CMK (cell line): ENCODE results near the gene NSUN7.

Experiments
- DNase-seq: peaks from one replicate; pipeline ENCODE4 v3.0.0-alpha.2; 2010; ENCODE audit warnings: low read depth

NSUN7 gene

DNA sequence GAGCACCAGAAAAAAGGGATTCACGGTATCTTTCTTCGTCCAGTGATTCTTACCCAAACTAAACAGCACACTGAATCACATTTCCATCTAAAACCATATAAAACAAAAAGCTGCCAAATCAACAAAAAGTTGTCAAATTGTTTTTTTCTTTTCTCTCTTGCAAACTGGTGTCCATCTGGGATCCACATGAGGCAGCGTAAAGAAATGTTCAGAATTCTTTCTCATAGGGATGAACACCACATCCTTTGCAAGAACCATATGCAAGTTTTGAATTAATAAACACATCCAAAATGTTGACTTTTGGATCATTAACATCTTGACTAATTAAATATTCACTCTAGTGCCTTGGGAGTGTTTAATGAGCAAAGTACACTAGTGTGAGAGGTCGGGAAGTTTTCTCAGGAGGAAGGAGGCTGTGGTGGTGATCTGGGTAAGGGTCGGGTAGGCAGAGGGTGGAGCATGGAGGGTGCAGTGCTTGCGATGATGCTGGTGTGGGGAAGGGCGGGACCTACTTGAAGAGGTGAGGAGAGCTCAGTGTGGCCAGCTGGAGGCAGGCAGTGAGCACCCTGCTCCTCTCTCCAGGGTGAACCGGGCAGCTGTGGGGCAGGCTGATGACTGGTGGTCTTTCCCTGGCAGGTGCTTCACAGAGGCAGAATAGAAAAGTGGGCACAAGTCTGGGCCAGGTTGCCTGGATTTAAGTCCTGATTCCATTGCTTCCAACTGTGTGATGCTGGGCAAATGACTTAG, 72.8 kb downstream of the NSUN7 start:
- DNase-seq, result no peak

DNA sequence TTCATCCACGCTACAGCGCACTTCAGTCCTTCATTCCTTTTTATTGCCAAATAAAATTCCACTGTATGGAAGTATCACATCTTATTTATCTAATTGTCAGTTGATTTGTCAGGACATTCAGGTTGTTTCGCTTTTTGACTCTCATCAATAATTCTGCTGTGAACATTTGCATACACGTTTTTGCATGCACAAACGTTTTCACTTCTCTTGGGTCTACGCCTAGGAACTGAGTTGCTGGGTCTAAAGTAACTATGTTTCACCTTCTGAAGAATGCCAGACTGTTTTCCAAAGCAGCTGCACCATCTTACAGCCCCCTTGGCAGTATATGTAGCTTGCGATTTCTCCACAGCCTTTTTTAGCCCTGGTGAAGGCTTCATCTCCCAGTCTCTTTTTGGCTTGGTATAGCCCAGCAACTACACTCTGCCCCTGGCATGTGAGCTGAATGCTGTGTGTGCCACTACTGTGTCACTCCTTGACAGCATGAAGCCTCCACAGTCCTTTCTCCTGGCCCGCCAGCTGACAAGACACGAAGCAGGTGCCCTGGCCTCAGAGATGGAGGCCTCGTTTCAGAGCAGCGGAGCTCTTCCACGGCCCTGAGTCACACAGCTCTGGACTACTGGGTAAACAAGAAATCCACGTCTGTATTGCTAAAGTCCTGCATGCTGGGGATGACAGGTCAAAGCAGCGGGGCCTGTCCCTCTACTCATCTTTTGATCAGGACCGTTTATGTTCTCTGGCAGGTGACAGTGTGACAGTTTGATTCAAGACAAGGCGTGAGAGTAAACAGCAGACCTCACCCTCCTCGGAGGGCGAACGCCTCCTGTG, 75.5 kb downstream of the NSUN7 start:
- DNase-seq, result no peak

DNA sequence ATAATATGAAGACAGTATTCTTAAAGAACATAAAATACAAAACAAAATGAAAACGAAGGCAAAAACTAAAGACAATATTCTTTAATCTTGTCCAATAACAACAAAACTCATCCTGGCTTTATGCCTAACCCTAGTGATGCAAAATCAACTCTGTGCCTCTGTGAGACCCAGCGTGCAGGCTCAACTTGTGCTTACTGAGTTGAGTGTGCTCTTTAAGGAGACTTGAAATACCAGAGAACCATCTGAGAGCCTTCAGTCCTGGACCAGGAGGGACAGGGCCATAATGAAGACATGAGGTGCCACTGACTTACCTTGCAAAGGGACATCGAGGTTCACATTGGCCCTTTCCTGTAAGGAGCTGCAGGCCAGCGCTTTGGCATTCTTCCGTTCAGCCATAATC, 77.1 kb downstream of the NSUN7 start:
- no peak for DNase-seq

DNA sequence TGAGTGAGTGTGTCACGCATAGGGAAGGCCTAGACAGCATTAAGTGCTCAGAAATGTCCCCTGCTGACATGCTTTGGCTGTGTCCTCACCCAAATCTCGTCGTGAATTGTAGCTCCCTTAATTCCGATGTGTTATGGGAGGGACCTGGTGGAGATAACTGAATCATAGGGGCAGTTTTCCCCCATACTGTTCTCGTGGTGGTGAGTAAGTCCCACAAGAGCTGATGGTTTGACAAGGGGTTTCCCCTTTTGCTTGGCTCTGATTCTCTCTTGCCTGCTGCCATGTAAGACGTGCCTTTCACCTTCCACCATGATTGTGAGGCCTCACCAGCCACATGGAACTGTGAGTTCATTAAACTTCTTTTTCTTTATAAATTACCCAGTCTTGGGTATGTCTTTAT, 78.0 kb downstream of the NSUN7 start:
- no peak for DNase-seq

DNA sequence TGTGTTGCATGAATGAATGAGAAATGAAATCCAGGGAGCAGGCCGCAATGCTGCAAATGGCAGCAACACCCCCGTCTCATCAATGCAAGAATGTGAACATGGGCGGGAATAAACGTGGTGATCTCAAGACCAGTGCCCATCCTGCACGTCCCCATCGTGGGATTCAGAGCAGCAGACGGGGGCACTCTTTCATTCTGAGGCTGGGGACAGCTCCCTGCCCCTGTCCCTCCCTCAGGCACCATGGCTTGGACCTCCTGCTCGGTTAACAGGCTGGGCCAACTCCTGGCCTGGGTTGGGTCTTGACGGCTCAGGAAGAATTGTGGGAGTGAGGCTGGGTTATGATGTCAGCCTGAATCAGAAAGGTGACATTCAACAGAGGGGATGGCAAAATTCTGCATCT, 78.9 kb downstream of the NSUN7 start:
- DNase-seq, result no peak

DNA sequence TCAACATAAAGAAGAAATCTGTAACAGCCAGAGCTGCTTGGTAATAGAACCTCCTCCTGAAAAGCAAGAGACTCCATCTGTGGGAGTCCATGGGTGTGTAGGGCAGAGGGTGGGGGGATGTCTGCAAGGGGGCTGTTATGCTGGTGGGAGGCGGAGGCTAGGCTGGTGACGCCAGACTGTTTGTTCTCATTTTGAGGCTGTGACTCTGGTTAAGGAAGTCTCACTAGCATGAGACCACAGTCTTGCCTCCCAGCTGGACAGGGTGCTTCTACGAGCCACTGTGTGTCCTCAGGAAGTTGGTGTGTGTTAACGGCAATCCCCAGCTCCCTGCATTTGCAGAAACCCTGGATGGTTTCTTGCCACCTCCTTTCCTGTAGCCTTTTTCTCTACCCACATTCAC, 79.8 kb downstream of the NSUN7 start:
- no peak for DNase-seq

DNA sequence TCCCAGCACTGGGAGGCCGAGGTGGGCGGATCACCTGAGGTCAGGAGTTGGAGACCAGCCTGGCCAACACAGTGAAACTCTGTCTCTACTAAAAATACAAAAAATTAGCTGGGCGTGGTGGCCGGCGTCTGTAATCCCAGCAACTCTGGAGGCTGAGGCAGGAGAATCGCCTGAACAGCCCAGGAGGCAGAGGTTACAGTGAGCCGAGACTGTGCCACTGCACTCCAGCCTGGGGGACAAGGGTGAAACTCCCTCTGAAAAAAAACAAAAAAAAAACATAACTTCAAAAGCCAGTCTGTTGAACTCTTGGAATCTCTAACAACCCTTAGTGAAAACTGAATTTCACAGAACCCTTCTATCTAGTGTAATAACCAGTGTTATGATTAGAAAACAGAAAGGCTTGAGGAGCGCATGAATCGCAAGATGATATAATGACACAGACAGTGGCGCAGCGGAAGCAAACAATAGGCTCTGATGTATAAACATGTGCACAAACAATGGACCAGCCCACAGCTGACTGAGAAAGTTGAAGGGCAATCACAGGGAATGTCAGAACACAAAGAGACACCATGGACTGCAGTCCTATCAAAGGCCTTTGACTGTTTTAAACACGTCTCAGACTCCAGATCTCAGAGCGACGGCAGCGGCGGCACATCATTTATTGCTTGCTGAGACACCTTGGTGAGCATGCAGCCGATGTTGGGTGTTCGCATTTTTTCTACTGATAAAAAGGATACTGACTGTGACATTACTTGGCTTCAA, 81.6 kb downstream of the NSUN7 start:
- no peak for DNase-seq

DNA sequence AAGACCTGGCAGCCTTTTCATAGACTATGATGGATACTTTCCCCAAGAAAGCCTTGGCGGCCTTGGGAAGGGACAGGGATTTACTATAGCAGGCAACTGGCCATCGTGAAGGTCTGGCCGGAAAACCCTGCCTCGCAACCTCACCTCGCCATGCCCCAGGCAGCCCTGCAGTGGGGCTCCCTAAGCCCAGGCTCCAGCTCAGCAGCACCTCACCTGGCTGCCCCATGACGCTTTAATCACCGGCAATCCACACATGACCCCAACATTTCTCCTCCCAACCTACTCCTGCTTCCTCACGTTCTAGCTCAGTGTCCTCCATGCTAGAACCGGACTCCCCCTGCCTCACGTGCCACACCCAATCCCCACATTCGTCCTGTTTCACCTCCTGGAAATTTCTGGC, 82.4 kb downstream of the NSUN7 start:
- no peak for DNase-seq

DNA sequence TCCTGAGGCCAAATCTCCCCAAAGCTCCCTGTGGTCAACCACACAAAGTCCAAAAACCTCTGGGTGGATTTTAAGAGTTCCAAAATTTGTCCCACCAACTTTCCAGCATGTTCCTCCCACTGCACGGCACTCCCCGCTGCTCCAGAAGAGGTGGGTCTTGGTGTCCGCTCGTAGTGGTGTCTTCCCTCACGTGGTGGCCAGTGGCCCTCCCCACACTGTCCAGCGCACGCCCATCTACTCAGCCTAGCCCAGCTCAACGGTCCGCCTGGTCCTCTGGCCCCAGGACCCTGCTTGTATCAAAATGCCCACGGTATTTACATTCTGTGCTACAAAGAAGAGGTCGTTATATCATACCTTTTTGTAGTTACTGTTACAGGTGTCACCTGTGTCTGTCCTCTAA, 83.5 kb downstream of the NSUN7 start:
- no peak for DNase-seq

DNA sequence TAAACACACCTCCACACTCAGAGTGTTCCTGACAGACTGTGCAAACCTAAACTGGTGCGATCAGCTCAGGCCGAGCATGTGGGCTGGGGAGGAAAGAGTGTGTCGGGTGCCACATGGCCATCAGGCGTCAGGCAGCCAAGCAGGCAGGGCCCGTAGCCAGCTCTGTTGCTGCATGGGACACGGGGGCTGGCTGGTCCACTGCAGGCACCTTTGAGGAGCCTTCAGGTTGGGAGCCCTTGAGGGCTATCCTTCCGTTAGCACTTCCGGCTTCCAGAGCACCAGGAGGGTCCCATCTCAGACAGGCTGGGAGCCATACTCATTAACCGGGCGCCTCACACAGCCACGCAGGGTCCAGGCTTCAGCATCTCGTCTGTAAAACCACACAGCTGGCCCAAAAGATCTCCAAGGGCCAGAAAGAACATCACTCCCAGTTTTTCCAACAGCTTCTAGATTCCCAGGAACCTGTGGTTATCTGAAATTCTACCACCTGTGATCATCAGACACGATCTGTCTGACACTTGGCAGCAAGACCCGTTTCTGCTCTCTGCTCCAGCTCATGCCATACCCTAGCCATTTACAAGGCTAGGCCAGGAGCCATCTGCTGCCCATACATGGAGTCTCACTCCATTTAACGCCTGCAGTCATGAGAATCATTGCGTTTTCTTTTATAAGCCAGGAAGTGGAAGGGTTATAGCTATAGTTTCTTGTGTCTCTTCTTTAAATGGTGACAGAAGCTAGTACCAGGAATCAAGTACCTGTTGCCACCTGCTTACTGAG, 87.5 kb downstream of the NSUN7 start:
- DNase-seq, result no peak

DNA sequence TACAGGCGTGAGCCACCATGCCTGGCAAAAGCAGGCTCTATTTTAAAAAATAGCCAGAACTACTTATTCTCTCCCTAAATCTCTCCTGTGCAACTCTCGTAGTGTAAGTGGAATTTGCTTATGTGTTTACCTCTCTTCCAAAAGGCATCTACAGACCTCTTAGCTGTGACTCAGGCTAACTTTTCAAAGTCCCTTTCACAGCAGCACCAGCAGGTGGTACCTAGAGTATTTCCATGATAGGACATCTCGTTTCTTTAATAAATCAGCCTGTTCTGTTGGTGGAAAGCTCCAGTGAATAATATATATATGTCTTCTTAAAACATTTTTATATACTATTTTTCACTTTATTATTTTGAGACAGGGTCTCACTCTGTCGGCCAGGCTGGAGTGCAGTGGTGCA, 89.0 kb downstream of the NSUN7 start:
- no peak for DNase-seq

DNA sequence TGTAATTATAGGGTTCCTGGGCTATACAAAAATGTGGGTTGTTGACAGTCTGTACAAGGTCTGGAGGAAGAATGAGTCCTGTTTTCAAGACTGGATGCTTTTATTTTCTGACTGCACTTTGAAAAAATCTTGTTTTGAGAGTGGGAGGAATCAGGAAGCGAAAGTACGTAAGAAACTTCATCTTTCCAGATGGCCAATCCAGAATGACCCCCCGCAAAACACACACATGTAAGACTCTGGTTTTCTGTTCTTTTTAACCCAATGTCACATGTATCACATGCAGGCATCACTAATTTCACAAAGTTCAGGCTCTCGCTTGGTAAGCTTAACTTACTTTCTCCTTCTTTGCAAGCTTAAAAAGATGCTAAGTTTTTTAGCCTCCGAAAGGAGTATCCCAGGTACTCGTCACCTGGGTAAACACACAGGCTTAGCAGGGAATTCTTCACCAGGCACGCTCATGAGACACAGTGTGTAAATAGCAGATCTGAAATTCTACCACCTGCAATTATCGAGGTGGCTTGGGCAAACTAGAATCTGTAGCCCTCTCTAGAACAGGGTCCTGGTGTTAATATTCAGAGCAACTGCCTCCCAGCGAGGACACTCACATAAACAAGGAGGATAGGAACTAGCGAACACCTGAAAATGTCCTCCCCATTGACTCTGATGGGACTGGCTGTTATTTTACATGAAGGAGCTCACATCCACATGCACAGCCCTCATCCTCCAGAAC, 90.7 kb downstream of the NSUN7 start:
- DNase-seq, result no peak

DNA sequence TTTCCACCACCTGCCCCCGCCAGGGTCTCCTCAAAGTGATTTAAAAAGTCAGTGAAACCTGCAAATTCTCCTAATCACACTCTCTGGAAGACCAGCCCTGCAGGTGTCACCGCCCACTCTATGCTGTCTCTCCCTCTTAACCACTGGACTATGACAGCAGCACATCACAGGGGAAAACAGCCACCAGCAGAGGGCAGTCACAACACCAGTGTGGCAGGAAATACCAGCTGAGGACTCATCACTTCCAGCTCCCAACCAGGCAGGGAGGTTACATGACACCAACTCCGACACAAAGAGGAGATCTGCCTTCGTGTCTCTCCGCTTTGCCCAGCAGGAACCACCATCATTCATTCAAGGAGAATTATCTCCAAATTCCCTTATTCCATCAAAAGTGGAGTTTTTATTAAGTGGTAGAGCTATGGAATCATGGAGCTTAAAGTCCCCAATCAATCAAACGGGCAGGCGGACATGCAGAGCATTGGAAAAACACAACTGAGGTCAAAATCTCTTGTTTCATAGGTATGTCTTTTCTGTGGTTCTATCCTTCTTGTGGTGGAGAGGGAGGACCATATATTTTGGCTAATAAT, 91.3 kb downstream of the NSUN7 start:
- DNase-seq, result peak; percentile 35

DNA sequence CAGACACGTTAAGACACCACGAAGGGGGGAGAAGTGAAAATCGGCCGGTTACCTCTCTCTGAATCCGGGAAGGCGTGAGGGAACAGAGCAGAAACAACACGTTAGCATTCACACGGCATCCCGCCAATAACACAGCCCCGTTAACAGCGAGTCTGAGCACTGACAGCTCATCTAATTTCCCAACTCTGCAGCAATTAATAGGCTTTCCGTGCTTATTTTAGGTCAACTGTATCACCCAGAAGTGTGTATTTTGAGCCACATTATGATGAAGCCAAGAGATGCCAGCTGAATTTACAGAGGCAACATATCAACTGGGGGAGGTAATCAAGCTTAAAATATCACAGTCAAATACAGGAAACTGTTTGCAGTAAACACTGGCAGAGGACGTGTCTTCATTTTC, 92.6 kb downstream of the NSUN7 start:
- DNase-seq, result no peak

DNA sequence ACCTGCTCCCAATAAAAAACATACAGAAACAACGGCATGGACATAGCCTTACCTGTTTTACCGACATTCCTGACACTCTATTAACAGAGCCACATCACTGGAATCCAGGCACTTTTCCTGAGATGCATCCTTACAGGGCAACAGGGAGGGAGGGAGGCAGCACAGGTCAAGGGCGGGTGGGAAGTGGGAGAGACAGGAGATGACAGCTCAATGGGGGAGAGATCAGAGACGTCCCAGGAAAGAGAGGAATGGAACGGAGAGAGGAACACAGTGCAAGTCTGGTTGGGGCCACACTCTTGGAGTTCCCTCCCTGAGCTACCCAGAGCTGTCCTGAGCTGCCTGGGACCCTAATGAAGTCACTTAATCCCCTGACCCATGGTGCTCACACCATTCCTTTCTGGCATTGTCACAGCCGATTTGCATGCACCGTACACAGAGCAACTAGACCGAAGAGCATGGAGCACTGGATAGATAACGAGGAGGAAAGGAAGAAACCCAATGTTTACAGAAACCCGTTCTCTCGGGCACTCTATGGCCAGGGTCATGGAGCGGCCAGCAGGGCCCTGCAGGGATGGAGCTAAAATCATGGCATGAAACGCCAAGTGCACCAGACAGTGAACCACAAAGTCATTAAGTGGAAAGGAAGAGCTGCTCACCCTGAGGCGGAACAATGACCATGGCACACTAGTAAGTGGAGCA, 93.1 kb downstream of the NSUN7 start:
- DNase-seq, result no peak

DNA sequence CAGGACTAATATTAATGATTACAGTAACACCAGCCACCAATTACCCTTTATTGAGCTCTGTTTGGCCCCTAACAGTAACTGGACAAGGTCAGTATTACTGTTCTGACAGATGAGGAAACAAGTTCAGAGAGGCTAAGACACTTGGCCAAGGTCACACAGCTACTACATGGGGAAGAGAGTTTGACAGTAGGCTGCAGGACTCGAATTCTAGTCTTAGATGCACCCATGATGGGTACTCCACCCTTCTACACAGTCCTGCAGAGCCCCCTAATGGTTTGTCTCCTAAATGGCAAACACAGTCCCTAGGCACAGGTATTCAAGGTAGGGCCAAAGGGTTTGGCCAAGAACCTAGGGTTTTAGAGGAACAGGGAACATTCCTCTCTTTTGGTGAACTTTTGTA, 93.9 kb downstream of the NSUN7 start:
- no peak for DNase-seq

DNA sequence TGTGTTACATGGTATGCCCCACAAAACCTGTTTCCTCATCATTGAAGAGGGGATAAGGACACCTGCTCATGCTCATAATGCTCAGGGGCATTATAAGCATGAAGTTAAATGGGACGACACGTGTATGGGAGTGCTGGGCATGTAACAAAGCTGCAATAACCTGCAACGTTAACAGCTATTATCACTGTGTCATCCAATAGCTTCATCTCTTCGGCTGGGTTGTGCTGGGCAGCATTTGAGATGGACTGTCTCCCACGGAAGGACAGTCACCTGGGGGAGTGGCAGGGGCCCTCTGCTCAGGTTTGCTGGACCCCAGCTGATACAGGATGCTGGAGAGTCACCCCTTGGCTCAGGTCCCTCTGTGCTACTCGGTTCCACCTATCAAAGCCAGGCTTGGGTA, 94.5 kb downstream of the NSUN7 start:
- no peak for DNase-seq

DNA sequence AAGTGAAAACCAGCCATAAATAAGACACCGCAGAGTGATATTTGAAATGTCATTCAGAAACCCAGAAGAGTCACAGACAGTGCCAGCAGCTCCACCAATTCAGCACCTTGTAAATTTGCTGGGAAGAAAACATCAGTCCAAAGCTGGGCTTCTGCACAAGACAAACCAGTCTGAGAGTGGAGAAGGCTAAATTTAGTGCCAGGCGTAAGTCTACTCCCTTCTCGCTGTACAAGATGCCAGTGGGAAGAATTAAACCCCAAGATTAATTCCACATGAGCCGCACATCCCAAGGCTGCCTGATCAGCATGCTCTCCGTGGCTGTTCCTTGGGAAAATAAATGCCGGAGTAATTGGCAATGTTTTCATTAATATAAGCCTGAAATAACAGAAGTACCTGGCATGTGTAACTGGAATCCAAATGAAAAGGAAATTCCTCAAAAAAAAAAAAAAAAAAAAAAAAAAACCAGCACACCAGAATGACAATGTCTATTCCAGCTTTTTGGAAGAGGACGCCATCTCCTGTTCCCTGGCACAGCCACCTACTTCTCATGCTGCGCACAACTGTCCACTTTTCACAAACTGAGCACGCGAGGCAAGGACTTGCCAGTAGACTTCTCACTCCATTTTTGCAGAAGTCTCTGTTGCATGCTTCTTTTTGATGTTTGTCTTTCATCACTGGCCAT, 95.5 kb downstream of the NSUN7 start:
- DNase-seq, result no peak

DNA sequence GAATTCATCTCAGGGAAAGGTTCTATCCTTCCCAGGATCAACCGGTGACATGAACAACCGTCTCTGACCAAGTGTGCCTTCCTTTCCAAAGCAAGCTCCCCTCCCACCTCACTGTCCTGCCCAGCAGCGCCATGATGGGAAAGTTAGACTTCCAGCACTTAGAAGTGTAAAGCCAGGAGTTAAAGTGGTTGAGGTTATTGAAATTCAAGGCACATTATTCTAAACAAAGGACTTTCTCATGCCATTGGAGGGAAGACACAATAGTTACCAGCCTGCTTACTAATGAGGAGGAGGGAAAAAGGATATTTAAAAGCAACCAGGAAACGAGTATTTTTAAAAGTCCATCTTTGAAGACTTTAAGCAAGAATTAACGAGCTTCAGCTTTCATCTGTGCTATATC, 96.8 kb downstream of the NSUN7 start:
- no peak for DNase-seq

DNA sequence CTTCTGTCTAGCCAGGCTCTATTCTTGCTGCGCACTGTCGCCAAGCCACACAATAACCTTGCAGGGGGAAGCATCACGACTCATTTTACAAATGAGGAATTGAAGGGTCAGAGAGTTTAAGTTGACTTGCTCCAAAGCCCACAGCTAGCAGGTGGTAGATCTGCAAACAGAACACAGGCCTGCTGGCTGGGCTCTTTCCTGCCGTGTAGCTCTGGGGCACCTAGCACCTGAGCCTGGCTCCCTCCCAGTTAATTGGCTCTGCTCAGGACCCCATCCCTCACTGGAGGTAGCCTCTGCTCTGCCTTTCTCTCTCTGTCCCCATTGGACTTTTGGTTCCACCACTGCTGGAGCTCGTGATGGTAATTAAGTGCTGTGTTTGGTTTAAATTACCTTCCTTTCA, 98.5 kb downstream of the NSUN7 start:
- DNase-seq, result no peak
